ENCODE data around the gene NUDT1. TPM values are rescaled to one million over a fixed set of nuclear protein-coding genes. Genes with fewer than 3 reads are reported as not detected.

Gene NUDT1
- total RNA-seq, 1 experiment from 2014 or later: 47.4 TPM

DNA sequence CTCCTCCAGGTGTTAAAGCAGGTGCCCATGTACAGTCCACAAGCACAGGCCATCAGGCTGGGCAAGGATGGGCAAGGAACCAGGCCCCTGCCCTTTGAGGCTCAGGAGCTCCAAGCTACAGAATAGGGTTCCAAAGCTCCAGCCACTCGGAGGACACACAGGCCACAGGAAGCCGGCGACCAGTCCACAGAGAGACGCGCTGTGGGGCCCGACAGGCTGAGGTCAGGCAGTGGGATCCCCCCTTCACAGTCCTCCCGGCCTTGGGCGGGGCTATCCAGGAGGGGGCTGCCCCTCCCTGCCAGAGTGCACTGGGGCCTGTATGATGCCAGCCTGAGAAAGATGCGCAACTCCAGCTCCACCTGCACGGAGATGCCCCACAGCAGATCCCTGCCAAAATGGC, 43.3 kb upstream of the NUDT1 start:
- Histone ChIP-seq H3K36me3 (ENCODE audit: control insufficient read depth in 1 of 2, insufficient read depth in 2 of 2, low read length in 2 of 2) (peaks cover 3 to 28% of the 10 kb centered on the region in 2 experiments), H3K79me2 (ENCODE audit: insufficient read depth, low read length) (peaks cover 8% of the 10 kb centered on the region), H2AFZ (ENCODE audit: low read depth, low read length, poor library complexity, severe bottlenecking) (no peak overlapping the region), H3K9me2 (ENCODE audit: insufficient read depth) (no peaks in the 10 kb centered on the region), H3K9ac (ENCODE audit: low read length) (no peak overlapping the region), H3K4me1 (ENCODE audit: control insufficient read depth in 1 of 2, insufficient read depth in 2 of 2, low read length in 2 of 2) (no peaks in the 10 kb centered on the region), H3K27me3 (ENCODE audit: insufficient read depth, low read length) (no peaks in the 10 kb centered on the region), H3K27ac (ENCODE audit: low read depth, low read length) (no peak overlapping the region), H3K4me2 (ENCODE audit: low read length) (no peak overlapping the region), H3K9me3 (ENCODE audit: control insufficient read depth in 1 of 2, insufficient read depth in 1 of 2, low read depth in 1 of 2, low read length in 2 of 2) (peaks cover 0 to 11% of the 10 kb centered on the region in 2 experiments; a peak in 2 of 4 replicates), H4K20me1 (ENCODE audit: insufficient read depth) (no peaks in the 10 kb centered on the region), H3K4me3 (replicated peaks in 1 of 2; ENCODE audit: low read depth in 1 of 2, low read length in 2 of 2) (no peak overlapping the region)
- DNase-seq (ENCODE audit: low read depth, low spot score) (no peak), ATAC-seq (no peak)
- POLR2A ChIA-PET: no interaction called here
- RAD21 ChIA-PET (ENCODE audit: low non-redundant PET in 1 of 2, low total read pairs in 2 of 2, uncharacterized antibody in 2 of 2, unreplicated experiment in 2 of 2): no interaction called here
- intact Hi-C loops (cut with micrococcal nuclease): no loop called here
- CTCF ChIA-PET: no interaction called here
- TF ChIP-seq EZH2 (IDR thresholded peaks at IDR 0.05): no peak
- no peak for TF ChIP-seq POLR2A (IDR thresholded peaks at IDR 0.05; ENCODE audit: borderline replicate concordance, extremely low read depth, insufficient read depth, insufficient read length)
- no peak for TF ChIP-seq YY1 (IDR thresholded peaks at IDR 0.05; ENCODE audit: extremely low read depth, insufficient replicate concordance, low read depth, low read length)
- TF ChIP-seq FOSL1 (IDR thresholded peaks at IDR 0.05; ENCODE audit: low read depth): no peak
- TF ChIP-seq CEBPB (IDR thresholded peaks at IDR 0.05; ENCODE audit: low read depth): no peak
- TF ChIP-seq, protein P1, sequence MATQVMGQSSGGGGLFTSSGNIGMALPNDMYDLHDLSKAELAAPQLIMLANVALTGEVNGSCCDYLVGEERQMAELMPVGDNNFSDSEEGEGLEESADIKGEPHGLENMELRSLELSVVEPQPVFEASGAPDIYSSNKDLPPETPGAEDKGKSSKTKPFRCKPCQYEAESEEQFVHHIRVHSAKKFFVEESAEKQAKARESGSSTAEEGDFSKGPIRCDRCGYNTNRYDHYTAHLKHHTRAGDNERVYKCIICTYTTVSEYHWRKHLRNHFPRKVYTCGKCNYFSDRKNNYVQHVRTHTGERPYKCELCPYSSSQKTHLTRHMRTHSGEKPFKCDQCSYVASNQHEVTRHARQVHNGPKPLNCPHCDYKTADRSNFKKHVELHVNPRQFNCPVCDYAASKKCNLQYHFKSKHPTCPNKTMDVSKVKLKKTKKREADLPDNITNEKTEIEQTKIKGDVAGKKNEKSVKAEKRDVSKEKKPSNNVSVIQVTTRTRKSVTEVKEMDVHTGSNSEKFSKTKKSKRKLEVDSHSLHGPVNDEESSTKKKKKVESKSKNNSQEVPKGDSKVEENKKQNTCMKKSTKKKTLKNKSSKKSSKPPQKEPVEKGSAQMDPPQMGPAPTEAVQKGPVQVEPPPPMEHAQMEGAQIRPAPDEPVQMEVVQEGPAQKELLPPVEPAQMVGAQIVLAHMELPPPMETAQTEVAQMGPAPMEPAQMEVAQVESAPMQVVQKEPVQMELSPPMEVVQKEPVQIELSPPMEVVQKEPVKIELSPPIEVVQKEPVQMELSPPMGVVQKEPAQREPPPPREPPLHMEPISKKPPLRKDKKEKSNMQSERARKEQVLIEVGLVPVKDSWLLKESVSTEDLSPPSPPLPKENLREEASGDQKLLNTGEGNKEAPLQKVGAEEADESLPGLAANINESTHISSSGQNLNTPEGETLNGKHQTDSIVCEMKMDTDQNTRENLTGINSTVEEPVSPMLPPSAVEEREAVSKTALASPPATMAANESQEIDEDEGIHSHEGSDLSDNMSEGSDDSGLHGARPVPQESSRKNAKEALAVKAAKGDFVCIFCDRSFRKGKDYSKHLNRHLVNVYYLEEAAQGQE (IDR thresholded peaks at IDR 0.05; ENCODE audit: low read depth): no peak
- TF ChIP-seq ZFX (IDR thresholded peaks at IDR 0.05): no peak
- TF ChIP-seq, protein P2, sequence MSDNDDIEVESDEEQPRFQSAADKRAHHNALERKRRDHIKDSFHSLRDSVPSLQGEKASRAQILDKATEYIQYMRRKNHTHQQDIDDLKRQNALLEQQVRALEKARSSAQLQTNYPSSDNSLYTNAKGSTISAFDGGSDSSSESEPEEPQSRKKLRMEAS (IDR thresholded peaks at IDR 0.05): no peak
- no peak for TF ChIP-seq SRF (IDR thresholded peaks at IDR 0.05; ENCODE audit: low read depth)
- TF ChIP-seq CBX3 (IDR thresholded peaks at IDR 0.05; ENCODE audit: low read depth): no peak
- TF ChIP-seq, protein P3, sequence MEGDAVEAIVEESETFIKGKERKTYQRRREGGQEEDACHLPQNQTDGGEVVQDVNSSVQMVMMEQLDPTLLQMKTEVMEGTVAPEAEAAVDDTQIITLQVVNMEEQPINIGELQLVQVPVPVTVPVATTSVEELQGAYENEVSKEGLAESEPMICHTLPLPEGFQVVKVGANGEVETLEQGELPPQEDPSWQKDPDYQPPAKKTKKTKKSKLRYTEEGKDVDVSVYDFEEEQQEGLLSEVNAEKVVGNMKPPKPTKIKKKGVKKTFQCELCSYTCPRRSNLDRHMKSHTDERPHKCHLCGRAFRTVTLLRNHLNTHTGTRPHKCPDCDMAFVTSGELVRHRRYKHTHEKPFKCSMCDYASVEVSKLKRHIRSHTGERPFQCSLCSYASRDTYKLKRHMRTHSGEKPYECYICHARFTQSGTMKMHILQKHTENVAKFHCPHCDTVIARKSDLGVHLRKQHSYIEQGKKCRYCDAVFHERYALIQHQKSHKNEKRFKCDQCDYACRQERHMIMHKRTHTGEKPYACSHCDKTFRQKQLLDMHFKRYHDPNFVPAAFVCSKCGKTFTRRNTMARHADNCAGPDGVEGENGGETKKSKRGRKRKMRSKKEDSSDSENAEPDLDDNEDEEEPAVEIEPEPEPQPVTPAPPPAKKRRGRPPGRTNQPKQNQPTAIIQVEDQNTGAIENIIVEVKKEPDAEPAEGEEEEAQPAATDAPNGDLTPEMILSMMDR (IDR thresholded peaks at IDR 0.05 in 2 of 3, conservative IDR thresholded peaks at IDR 0.05 in 1 of 3; ENCODE audit: borderline replicate concordance in 1 of 3, insufficient read depth in 1 of 3, low read depth in 2 of 3, low read length in 2 of 3): no peak
- BruUV-seq (replicated peaks): no TSS peak
